Fibroblast of peridontal ligament (primary cell): Measurements from ENCODE around the gene HOXD8.

Experiments used
- DNase-seq: peaks from one replicate; pipeline ENCODE4 v3.0.0-alpha.2; 2010; ENCODE audit errors: extremely low read depth

Gene HOXD8

GRCh38 chr2:176130147-176130956 lies 847 bp downstream of the HOXD8 start:
- no peak for DNase-seq

GRCh38 chr2:176130957-176131847 lies 1.7 kb downstream of the HOXD8 start:
- DNase-seq = no peak

GRCh38 chr2:176131848-176132158 lies 2.3 kb downstream of the HOXD8 start:
- DNase-seq = no peak

- no peak for DNase-seq
These were observed 3.0 kb downstream of the HOXD8 start for GRCh38 chr2:176132205-176133171.

- no peak for DNase-seq
These were observed 3.9 kb downstream of the HOXD8 start for GRCh38 chr2:176133389-176133788.

- no peak for DNase-seq
These were observed 4.5 kb downstream of the HOXD8 start for GRCh38 chr2:176134035-176134434.

- no peak for DNase-seq
These were observed 5.5 kb downstream of the HOXD8 start for GRCh38 chr2:176135035-176135440.

- DNase-seq = no peak
These were observed 7.1 kb downstream of the HOXD8 start for GRCh38 chr2:176136374-176137251.

GRCh38 chr2:176137252-176137580 lies 7.7 kb downstream of the HOXD8 start:
- DNase-seq = no peak

GRCh38 chr2:176137906-176138305 lies 8.4 kb downstream of the HOXD8 start:
- no peak for DNase-seq

GRCh38 chr2:176138526-176138922 lies 9.0 kb downstream of the HOXD8 start:
- no peak for DNase-seq

- no peak for DNase-seq
These were observed 9.6 kb downstream of the HOXD8 start for GRCh38 chr2:176138923-176139660.

- DNase-seq = no peak
These were observed 10.4 kb downstream of the HOXD8 start for GRCh38 chr2:176139661-176140512.

GRCh38 chr2:176140513-176141317 lies 11.2 kb downstream of the HOXD8 start:
- DNase-seq = no peak

GRCh38 chr2:176142281-176142680 lies 12.8 kb downstream of the HOXD8 start:
- DNase-seq = no peak

GRCh38 chr2:176145085-176145969 lies 15.8 kb downstream of the HOXD8 start:
- no peak for DNase-seq

- no peak for DNase-seq
These were observed 16.6 kb downstream of the HOXD8 start for GRCh38 chr2:176146101-176146500.
